A673 (cell line): ENCODE data around the gene SH2D6. TPM values are rescaled to one million over a fixed set of nuclear protein-coding genes. Genes with fewer than 3 reads are reported as not detected.

ENCODE experiments used
- BruUV-seq: library from RNA; stranded (reverse); fragments of 400-500 nt; replicated peaks from 2 replicates; lab custom pipeline; 2021; lab: Mats Ljungman, UMichigan
- CTCF ChIA-PET: fragments of 300-600 bp; sonication (Branson Sonifier 250); formaldehyde crosslinking; loops from one replicate; lab custom pipeline; 2022; ENCODE audit warnings: antibody characterized with exemption; lab: Charles Lee
- POLR2A ChIA-PET: fragments of 300-600 bp; sonication (Branson Sonifier 250); formaldehyde crosslinking; loops from one replicate; lab custom pipeline; 2022; ENCODE audit warnings: antibody characterized with exemption; ENCODE audit not compliant: low non-redundant PET; lab: Charles Lee
- DNase-seq: peaks from one replicate; pipeline ENCODE4 v3.0.0-alpha.2; 2015; ENCODE audit warnings: low spot score
- H3K27ac ChIP-seq: fragments of 200-600 bp; sonication (generic); 2 replicates; pipeline ENCODE4 v1.5.1; 2016; ENCODE audit warnings: mixed run types, low read depth, mild to moderate bottlenecking, mixed read lengths, antibody characterized with exemption, low read length; ENCODE audit not compliant: poor library complexity, severe bottlenecking
- H3K27me3 ChIP-seq: fragments of 200-600 bp; sonication (generic); replicated peaks from 2 replicates; pipeline ENCODE4 v1.6.1; 2017; ENCODE audit warnings: mixed run types, low read depth, mild to moderate bottlenecking, mixed read lengths, antibody characterized with exemption, low read length; ENCODE audit not compliant: insufficient read depth, poor library complexity
- H3K36me3 ChIP-seq: fragments of 200-600 bp; sonication (generic); 2 replicates; pipeline ENCODE4 v1.6.1; 2016; ENCODE audit warnings: mixed run types, mild to moderate bottlenecking, mixed read lengths, antibody characterized with exemption, low read length; ENCODE audit not compliant: insufficient read depth, poor library complexity, severe bottlenecking
- H3K4me1 ChIP-seq: fragments of 200-600 bp; sonication (generic); 2 replicates; pipeline ENCODE4 v1.6.1; 2017; ENCODE audit warnings: mixed run types, mild to moderate bottlenecking, mixed read lengths, antibody characterized with exemption, low read length; ENCODE audit not compliant: insufficient read depth, poor library complexity, severe bottlenecking
- H3K4me3 ChIP-seq: fragments of 200-600 bp; sonication (generic); 2 replicates; pipeline ENCODE4 v1.5.1; 2016; ENCODE audit warnings: low read depth, mixed run types, mild to moderate bottlenecking, mixed read lengths, low read length; ENCODE audit not compliant: poor library complexity, severe bottlenecking
- H3K9me3 ChIP-seq: fragments of 200-600 bp; sonication (generic); 2 replicates; pipeline ENCODE4 v1.6.1; 2016; ENCODE audit warnings: mixed run types, low read depth, mild to moderate bottlenecking, mixed read lengths, antibody characterized with exemption, low read length; ENCODE audit not compliant: poor library complexity, severe bottlenecking
- EZH2 ChIP-seq: fragments of 200-600 bp; sonication (generic); IDR thresholded peaks from 2 replicates; pipeline ENCODE4 v1.6.1; 2017; ENCODE audit warnings: borderline replicate concordance, low read depth, mild to moderate bottlenecking, mixed read lengths, antibody characterized with exemption, low read length; ENCODE audit not compliant: poor library complexity, severe bottlenecking
- intact Hi-C: fragments of 100-400 bp; cut with micrococcal nuclease; formaldehyde crosslinking; loops from one replicate; pipeline ENCODE4 v1.10.0; 2022; ENCODE audit not compliant: unreplicated experiment
- total RNA-seq: library from RNA; stranded (reverse); gene quantifications from 2 replicates; pipeline ENCODE4 v1.2.3, GENCODE V29; 2021
- TF ChIP-seq, protein P1 (sequence below): fragments of 300-800, 200-600 bp; sonication (generic); conservative IDR thresholded peaks from 2 replicates; pipeline ENCODE4 v1.5.1; 2017; ENCODE audit warnings: low read depth, mild to moderate bottlenecking, antibody characterized with exemption, low read length, moderate library complexity, mixed read lengths

SH2D6 gene
- total RNA-seq, 1 experiment from 2014 or later = 0.52 TPM

DNA sequence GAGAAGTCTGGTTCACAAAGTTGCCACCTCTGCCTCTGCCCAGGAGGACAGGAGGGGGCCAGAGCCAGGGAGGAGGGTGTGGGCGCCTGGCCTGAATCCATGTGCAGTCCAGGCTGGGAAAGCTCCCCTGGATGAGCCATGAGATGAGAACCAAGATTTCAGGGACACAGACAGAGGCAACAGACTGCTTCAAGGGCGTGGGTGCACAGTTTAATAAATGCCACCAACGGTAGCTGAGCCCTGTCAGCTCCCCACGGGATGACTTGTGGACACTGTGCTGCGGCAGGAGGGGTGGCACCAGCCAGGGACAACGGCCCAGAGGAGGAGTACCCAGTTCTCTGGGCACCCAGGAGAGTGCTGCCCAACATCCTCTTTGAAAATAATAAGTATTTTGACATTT is 23.5 kb upstream of the SH2D6 start:
- POLR2A ChIA-PET = no interaction called here
- Histone ChIP-seq H3K4me3 (no peak overlapping the region), H3K27ac (no peak overlapping the region), H3K36me3 (no peaks in the 10 kb centered on the region), H3K9me3 (no peaks in the 10 kb centered on the region), H3K27me3 (no peaks in the 10 kb centered on the region), H3K4me1 (no peaks in the 10 kb centered on the region)
- TF ChIP-seq, protein P1, sequence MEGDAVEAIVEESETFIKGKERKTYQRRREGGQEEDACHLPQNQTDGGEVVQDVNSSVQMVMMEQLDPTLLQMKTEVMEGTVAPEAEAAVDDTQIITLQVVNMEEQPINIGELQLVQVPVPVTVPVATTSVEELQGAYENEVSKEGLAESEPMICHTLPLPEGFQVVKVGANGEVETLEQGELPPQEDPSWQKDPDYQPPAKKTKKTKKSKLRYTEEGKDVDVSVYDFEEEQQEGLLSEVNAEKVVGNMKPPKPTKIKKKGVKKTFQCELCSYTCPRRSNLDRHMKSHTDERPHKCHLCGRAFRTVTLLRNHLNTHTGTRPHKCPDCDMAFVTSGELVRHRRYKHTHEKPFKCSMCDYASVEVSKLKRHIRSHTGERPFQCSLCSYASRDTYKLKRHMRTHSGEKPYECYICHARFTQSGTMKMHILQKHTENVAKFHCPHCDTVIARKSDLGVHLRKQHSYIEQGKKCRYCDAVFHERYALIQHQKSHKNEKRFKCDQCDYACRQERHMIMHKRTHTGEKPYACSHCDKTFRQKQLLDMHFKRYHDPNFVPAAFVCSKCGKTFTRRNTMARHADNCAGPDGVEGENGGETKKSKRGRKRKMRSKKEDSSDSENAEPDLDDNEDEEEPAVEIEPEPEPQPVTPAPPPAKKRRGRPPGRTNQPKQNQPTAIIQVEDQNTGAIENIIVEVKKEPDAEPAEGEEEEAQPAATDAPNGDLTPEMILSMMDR = no peak
- TF ChIP-seq EZH2 = no peak
- intact Hi-C loops = no loop called here
- BruUV-seq = no TSS peak
- DNase-seq = no peak
- CTCF ChIA-PET = no interaction called here

DNA sequence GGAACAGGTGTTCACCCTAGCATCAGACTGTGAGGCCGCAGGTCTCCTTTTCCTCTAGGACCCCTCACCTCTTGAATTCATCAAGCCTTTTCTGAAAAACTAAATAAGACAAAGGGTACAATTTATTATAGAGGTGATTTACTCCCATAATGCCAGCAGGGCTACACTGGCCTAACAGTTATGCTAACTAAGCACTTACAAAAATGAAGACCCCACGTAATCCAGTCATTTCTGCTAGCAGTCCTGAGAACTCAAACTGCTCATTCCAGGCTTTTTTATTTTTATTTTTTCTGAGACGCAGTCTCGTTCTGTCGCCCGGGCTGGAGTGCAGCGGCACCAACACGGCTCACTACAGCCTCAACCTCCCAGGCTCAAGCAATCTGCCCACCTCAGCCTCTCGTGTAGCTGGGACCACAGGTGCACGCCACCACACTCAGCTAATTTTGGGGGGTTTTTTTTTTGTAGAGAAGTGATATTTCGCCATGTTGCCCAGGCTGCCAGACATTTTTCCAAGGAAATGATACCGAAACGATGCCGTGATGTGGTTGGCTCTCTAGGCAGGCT is 22.5 kb upstream of the SH2D6 start:
- H3K27ac ChIP-seq = no peak overlapping the region
- H3K27me3 ChIP-seq = no peaks in the 10 kb centered on the region
- TF ChIP-seq EZH2 = no peak
- TF ChIP-seq, protein P1 = no peak
- H3K4me3 ChIP-seq = no peak overlapping the region
- no TSS peak for BruUV-seq
- CTCF ChIA-PET = no interaction called here
- H3K4me1 ChIP-seq = no peaks in the 10 kb centered on the region
- POLR2A ChIA-PET = interaction anchor here (0.6 kb wide), 1 partner anchor 151 kb away, joined by 3 read pairs; no protein-coding TSS in a partner anchor
- H3K9me3 ChIP-seq = no peaks in the 10 kb centered on the region
- DNase-seq = no peak
- intact Hi-C loops = no loop called here
- peaks cover 5% of the 10 kb centered on the region for H3K36me3 ChIP-seq

DNA sequence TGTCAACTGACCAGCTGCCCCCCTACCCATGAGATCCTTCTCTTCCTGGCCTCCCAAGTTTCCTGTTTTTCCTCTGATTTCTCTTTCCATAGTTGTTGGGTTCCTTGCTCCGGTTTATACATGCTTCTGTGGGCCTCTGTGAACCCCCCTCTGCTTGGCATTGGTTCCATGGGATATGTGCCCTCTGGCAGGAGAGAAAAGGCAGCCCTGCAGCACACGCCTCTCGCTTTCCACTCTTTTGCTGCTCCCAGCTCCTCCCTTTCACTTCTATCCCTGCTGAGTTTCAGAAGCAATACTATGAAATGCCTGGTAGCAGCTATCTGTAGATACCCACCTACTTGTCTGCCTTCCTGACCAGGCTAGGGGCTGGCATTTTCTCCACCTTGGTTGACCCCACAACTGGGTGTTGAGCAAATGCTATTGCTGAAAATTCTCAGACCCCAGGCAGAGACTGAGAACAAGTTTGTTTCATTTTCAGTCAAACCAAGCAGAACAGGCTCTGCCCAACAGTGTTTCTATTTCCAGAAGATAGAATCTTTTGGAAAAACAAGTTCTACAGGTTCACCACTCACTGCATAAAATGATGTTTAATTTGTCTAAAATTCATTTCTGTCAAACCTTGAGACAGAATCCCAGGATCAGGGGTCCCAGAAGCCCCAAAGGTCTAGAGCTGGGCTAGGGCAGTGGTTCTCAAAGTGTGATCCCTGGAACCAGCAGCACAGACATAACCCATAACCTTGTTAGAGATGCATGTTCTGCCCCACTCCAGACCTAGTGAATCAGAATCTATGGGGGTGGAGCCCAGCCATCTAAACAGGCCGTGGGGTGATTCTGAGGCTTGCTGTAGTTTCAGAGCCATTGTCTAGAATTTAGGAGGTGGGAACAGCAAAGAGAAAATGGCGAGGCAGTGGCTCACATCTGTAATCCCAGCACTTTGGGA is 21.7 kb upstream of the SH2D6 start:
- Histone ChIP-seq H3K9me3 (no peaks in the 10 kb centered on the region), H3K27me3 (no peaks in the 10 kb centered on the region), H3K4me3 (no peak overlapping the region), H3K36me3 (peaks cover 9% of the 10 kb centered on the region), H3K27ac (no peak overlapping the region), H3K4me1 (no peaks in the 10 kb centered on the region)
- BruUV-seq = no TSS peak
- intact Hi-C loops = no loop called here
- no peak for TF ChIP-seq EZH2
- TF ChIP-seq, protein P1 = no peak
- CTCF ChIA-PET = no interaction called here
- POLR2A ChIA-PET = interaction anchor here (0.6 kb wide), 1 partner anchor 150 kb away, joined by 3 read pairs; no protein-coding TSS in a partner anchor
- no peak for DNase-seq
